Right kidney (tissue), 1 donor: ENCODE data around the gene NOTO.

ENCODE experiments used
- DNase-seq: peaks from one replicate; pipeline ENCODE4 v3.0.0-alpha.2; 2016

NOTO gene

GRCh38 chr2:73233932-73234832 is 31.8 kb downstream of the NOTO start, which contains the start of gene CCT7:
CCT7 (plus strand) TSS chr2:73234308; CDS start chr2:73234379, 71 bp downstream.
- peak; percentile 98 for DNase-seq

GRCh38 chr2:73235315-73236028 is 33.1 kb downstream of the NOTO start:
- no peak for DNase-seq

GRCh38 chr2:73237168-73237567 is 34.8 kb downstream of the NOTO start:
- no peak for DNase-seq

DNA sequence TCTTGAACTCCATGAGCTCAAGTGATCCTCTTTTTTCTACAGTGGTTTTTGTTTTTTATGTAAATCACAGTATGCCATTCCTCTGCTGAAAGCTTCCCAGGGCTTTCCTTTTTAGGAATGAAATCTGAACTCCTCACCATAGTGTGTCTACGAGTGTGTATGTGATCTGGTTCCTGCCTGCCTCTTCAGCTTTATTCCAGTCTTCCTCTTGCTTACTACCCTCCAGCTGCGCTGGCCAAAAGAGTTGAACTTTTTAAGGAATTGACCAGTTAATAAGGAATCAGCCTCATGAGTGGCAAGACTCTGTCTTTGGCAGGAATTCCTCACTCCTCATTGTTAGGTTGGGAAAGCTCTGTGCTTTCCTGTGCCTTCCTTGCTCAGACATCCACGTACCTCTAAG is 35.8 kb downstream of the NOTO start:
- no peak for DNase-seq

DNA sequence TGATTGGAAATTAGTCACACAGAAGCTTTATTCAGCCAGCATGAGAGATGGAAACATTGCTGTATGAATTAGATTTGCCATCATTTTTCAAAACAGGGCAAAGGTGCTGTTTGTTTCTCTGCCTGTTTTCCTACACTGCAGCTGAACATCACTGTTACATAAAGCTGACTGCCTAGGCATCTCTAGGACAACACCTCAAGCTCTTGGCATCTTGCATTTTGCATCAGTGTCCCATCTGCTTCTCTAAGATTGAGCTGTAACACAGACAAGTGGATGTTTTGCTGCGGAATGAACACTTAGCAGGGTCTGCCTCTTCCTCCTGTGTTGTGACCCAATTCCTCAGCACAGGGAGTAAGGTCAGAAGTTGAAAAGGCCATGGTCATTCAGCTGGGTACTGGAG is 36.6 kb downstream of the NOTO start:
- no peak for DNase-seq

GRCh38 chr2:73239776-73240175 is 37.4 kb downstream of the NOTO start:
- no peak for DNase-seq

DNA sequence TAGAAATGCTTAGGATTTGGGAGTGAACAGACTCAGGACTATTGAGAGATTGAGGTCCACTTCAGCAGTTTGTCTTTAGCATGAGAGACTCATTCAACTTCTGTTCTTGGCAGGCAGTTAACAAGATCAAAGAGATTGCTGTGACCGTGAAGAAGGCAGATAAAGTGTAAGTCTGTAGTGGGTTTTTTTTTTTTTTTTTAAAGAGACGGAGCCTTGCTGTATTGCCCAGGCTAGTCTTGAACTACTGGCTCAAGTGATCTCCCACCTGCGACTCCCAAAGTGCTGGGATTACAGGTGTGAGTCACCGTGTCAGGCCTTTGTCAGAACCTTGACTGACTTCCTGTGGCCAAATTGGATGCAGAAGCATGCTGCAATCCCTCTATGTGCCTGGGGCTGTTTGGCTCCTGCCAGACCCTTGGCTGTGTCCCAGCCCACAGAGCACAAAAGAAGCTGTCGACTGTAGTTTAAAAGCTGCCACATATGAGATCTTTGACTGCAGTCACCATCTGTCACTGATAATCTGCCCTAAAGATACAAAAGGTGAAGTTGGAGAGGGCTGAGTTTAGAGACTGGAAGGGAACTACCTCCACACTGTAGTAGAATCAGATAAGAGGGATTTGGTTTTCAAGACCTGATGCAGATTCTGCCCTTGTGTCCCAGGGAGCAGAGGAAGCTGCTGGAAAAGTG is 41.7 kb downstream of the NOTO start:
- DNase-seq: no peak

DNA sequence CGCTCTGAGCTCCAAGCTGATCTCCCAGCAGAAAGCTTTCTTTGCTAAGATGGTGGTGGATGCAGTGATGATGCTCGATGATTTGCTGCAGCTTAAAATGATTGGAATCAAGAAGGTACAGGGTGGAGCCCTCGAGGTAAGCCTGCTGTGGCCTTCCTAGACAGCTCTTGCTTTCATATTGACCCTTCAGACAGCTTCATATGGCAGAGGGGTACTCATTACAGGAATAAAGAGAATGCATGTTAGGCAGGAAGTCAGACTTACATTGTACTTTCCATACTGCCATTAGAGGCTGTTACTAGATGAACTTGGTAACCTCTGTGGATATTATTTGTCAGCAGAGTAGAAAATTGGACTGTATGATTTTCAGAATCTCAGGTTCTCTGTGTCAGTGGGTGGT is 42.2 kb downstream of the NOTO start:
- DNase-seq: no peak

- DNase-seq: no peak
Measured at GRCh38 chr2:73246850-73247249, 44.5 kb downstream of the NOTO start.

- no peak for DNase-seq
Measured at GRCh38 chr2:73249636-73250035, 47.3 kb downstream of the NOTO start.

DNA sequence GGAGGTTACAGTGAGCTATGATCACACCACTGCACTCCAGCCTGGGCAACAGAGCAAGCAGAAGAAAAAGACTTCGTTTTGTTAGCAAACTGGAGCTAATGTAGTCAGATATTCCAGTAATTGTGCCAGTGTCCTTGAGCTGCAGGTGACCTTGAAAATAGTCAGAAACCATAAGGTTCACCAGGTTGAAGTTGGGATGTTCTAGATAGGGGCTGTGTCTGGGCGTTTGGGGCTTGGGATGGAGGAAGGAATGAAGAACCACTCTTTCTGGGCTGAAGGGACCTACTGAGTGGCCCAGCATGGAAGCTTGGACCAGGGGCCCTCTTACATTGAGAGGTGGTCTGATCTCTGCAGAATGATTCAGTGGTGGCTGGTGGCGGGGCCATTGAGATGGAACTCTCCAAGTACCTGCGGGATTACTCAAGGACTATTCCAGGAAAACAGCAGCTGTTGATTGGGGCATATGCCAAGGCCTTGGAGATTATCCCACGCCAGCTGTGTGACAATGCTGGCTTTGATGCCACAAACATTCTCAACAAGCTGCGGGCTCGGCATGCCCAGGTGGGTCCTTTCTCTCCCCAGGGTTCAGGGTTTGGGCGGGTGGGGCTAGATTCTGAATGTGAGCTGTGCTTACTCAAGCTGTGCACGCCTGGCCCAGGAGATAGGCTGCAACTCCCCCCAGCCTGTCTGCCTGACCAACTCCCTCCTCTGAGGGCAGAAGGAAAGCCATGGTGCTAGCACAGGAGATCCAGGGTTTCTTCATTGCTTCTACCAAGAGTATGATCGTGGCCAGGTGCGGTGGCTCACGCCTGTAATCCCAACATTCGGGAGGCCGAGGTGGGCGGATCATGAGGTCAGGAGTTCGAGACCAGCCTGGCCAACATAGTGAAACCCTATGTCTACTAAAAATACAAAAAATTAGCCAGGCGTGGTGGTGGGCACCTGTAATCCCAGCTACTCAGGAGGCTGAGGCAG is 48.8 kb downstream of the NOTO start:
- DNase-seq: no peak

- no peak for DNase-seq
Measured at GRCh38 chr2:73252238-73253027, 50.1 kb downstream of the NOTO start.

DNA sequence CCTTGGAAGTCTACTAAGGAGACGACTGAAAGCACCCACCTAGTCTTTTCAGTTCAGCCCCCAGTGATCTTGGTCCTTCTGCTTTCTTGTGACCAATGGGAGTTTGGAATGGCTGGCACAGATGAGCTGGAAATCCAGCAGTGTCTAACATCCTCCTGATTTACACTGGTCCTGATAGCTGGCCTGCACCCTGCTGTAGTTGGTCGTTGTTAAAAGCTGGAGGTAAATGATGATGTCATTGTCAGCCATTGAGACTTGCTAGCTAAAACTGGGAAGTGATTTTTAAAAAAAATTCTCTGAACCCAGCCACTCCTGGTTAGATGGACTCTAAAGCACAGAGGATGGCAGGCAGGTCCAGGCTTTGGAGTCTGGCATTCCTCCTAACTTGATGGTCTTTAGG is 51.0 kb downstream of the NOTO start:
- DNase-seq: no peak

- no peak for DNase-seq
Measured at GRCh38 chr2:73253901-73254300, 51.5 kb downstream of the NOTO start.

- no peak for DNase-seq
Measured at GRCh38 chr2:73254343-73255006, 52.1 kb downstream of the NOTO start.

- DNase-seq: no peak
Measured at GRCh38 chr2:73255007-73255644, 52.8 kb downstream of the NOTO start.

DNA sequence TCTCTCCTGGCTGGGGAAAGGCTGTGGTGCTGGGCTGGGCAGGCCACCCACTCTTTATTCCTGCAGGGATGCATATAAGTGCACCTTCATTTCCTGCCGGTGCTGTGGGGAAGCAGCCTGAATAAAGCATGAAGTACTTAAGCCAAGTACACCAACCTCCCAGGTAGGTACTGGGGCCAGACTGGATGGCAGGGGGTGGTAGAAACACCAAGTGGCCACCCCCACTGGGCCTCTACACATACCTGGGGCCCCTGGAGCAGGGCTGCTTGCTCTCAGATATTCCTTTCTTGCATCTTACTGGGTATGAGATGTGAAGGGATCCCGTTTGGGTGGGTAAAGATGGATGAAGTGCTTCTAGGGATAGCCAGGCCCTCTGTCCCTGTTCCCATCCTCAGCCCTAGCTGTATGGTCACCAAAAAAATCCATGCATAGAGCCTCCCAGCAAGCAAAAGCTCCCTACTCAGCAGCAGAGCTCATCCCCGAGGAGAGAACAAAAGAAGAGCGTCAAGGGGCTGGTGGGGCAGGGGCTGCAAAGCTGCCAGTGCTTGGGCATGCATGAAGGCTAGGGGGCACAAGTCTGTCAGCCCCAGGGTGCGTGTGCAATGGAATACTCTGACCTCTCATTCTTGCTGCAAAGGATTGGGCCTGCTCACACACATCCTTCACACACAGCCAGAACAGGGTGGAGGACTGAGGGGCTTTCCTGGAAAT is 53.7 kb downstream of the NOTO start:
- no peak for DNase-seq

DNA sequence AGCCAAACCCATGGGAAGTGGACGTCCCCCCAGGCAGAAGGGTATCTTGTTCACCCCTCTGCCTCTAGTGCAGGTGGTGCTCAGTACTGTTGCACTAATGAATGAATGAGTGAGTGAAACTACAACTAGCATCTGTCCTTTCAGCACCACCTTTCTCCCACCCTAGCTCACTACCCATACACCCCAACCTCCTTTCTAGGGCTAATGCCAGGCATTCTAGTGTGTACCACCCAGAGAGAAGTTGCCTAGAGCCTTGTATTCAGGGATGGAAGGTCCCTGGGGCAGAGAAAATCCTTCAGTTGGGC is 54.2 kb downstream of the NOTO start:
- no peak for DNase-seq

- no peak for DNase-seq
Measured at GRCh38 chr2:73257021-73257420, 54.6 kb downstream of the NOTO start.
